Progenitor cell of endocrine pancreas (in vitro differentiated cells): Measurements from ENCODE around the gene SLC22A7. TPM values are rescaled to one million over a fixed set of nuclear protein-coding genes. Genes with fewer than 3 reads are reported as not detected.

Experiments
- DNase-seq: peaks from one replicate; pipeline ENCODE4 v3.0.0; 2021; ENCODE audit warnings: low spot score; ENCODE audit not compliant: unreplicated experiment
- H3K27ac Mint-ChIP-seq: 2 replicates; pipeline ENCODE4 v1.8.0; 2021; ENCODE audit warnings: mild to moderate bottlenecking, moderate library complexity, mixed read lengths
- H3K27me3 Mint-ChIP-seq: 2 replicates; pipeline ENCODE4 v1.8.0; 2021; ENCODE audit warnings: mixed read lengths
- H3K36me3 Mint-ChIP-seq: 2 replicates; pipeline ENCODE4 v1.8.0; 2022; ENCODE audit warnings: mixed read lengths; ENCODE audit not compliant: insufficient read depth
- H3K4me1 Mint-ChIP-seq: 2 replicates; pipeline ENCODE4 v1.8.0; 2021; ENCODE audit warnings: low read depth, mixed read lengths
- H3K4me3 Mint-ChIP-seq: 2 replicates; pipeline ENCODE4 v1.8.0; 2021; ENCODE audit warnings: low read depth, mild to moderate bottlenecking, moderate library complexity, mixed read lengths
- H3K9me3 Mint-ChIP-seq: 2 replicates; pipeline ENCODE4 v1.8.0; 2021; ENCODE audit warnings: low read depth, mixed read lengths
- CTCF ChIP-seq: fragments of 200-600 bp; sonication (generic); IDR thresholded peaks from one replicate; pipeline ENCODE4 v1.5.0; 2021; ENCODE audit warnings: antibody characterized with exemption, mild to moderate bottlenecking; ENCODE audit not compliant: unreplicated experiment
- total RNA-seq: library from RNA; stranded (reverse); gene quantifications from 2 replicates; pipeline ENCODE4 v1.2.1, GENCODE V29; 2021

Gene SLC22A7
- total RNA-seq, 1 donor from 2014 or later, result not detected

DNA sequence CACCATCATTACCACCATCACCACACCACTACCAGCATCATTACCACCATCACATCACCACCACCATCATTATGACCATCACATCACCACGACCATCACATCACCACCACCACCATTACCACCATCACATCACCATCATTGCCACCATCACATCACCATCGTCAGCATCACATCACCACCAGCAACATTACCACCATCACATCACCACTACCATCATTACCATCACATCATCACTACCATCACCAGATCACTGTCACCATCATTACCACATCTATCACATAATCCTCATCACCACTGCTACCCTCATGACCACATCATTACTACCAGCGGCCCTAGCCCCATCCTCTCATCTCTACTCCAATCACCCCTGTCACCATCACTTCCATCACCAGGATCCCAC is 3.5 kb upstream of the SLC22A7 start:
- no peak for DNase-seq
- Mint-ChIP-seq H3K27me3 (peaks cover 5% of the 10 kb centered on the region), H3K27ac (no peak overlapping the region), H3K4me3 (no peak overlapping the region), H3K4me1 (no peaks in the 10 kb centered on the region), H3K36me3 (no peaks in the 10 kb centered on the region), H3K9me3 (no peaks in the 10 kb centered on the region)
- no peak for TF ChIP-seq CTCF

DNA sequence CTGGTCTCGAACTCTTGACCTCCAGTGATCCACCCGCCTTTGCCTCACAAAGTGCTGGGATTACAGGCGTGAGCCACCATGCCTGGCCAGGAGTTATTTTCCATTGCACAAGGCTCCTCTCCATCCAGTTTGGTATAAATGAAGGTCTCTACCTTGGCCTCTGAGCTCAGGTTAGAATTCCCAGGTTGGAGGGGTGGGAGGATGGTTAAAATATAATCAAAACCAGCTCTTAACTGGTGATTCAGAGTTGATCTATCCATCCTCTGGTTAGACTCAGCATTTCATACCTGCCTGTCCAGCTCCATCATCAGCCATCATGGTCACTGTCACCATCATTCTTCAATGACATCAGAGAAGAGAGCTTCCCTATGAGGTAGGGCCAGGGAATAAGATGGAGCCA is 2.6 kb upstream of the SLC22A7 start:
- Mint-ChIP-seq H3K27ac (no peak overlapping the region), H3K4me1 (no peaks in the 10 kb centered on the region), H3K9me3 (no peaks in the 10 kb centered on the region), H3K36me3 (no peaks in the 10 kb centered on the region), H3K4me3 (no peak overlapping the region), H3K27me3 (peaks cover 12% of the 10 kb centered on the region)
- no peak for TF ChIP-seq CTCF
- DNase-seq, result no peak

GRCh38 chr6:43296780-43297497 is 1.1 kb upstream of the SLC22A7 start:
- no peak overlapping the region for H3K27ac Mint-ChIP-seq
- TF ChIP-seq CTCF, result no peak
- no peaks in the 10 kb centered on the region for H3K4me1 Mint-ChIP-seq
- no peaks in the 10 kb centered on the region for H3K36me3 Mint-ChIP-seq
- no peaks in the 10 kb centered on the region for H3K9me3 Mint-ChIP-seq
- H3K4me3 Mint-ChIP-seq, result no peak overlapping the region
- peaks cover 19% of the 10 kb centered on the region for H3K27me3 Mint-ChIP-seq
- no peak for DNase-seq

DNA sequence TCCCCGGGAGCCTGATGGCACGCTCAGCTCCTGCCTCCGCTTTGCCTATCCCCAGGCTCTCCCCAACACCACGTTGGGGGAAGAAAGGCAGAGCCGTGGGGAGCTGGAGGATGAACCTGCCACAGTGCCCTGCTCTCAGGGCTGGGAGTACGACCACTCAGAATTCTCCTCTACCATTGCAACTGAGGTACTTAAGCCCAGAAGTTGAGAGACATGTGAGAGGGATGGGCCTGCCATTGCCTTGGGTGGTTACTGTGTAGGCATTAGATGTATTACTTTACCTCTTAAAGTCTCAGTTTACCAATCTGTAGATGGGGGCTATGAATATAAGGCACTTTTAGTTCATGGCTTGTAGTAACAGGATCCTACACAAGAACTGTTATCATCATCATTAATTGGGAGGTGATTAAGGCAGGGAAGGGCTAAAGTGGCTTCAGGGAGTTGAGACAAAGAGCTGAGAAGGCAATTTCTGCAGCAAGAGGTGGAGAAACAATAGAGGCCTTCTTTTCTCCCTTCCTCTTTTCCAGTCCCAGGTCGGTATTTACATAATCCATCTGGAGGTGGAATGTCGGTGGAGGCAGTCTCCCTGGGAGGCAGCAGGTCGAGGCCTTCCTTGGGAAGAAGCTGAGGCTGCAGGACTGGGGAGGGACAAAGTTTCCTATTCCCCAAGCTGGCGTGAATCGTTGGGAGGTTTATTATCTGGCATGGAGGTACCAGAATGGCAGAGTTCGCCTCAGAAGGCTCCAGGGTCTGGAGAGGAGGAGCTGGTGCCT is 691 bp downstream of the SLC22A7 start:
- DNase-seq, result no peak
- Mint-ChIP-seq H3K27me3 (peaks cover 19% of the 10 kb centered on the region), H3K9me3 (no peaks in the 10 kb centered on the region), H3K36me3 (no peaks in the 10 kb centered on the region), H3K27ac (no peak overlapping the region), H3K4me1 (no peaks in the 10 kb centered on the region), H3K4me3 (no peak overlapping the region)
- no peak for TF ChIP-seq CTCF

DNA sequence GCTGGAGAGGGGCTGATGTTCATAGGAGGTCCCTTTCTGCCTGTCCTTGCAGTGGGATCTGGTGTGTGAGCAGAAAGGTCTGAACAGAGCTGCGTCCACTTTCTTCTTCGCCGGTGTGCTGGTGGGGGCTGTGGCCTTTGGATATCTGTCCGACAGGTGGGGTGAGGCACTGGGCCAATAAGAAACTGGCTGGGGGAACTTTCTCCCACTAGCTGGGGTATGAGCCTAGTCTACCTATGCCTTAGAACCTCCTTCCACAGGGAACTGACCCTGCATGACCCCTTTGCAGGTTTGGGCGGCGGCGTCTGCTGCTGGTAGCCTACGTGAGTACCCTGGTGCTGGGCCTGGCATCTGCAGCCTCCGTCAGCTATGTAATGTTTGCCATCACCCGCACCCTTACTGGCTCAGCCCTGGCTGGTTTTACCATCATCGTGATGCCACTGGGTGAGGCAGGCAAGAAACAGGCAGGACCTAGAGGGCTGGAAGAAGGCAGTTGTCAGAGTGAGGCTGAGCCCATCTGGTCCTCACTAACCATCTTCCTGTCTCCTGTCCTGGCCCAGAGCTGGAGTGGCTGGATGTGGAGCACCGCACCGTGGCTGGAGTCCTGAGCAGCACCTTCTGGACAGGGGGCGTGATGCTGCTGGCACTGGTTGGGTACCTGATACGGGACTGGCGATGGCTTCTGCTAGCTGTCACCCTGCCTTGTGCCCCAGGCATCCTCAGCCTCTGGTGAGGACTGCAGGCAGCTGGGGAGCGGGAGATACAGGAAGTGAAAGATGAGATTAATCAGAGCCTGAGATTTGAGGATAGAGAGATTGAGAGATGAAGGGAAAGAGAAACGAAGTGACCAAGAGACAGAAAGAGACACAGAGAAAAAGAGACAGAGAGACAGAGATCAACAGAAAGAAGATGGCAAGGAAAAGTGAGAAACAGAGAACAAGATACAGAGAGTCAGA is 1.6 kb downstream of the SLC22A7 start:
- Mint-ChIP-seq H3K27me3 (peaks cover 19% of the 10 kb centered on the region), H3K4me1 (no peaks in the 10 kb centered on the region), H3K9me3 (no peaks in the 10 kb centered on the region), H3K27ac (no peak overlapping the region), H3K4me3 (no peak overlapping the region), H3K36me3 (no peaks in the 10 kb centered on the region)
- no peak for DNase-seq
- TF ChIP-seq CTCF, result no peak
